K562 (cell line): ENCODE measurements around the gene MANF.

Source experiments
- EWSR1 ChIP-seq: fragments of 450-650 bp; IDR thresholded peaks from 2 replicates; pipeline ENCODE4 v1.6.1; 2018; ENCODE audit warnings: borderline replicate concordance, mild to moderate bottlenecking, low read depth, moderate library complexity; ENCODE audit not compliant: partially characterized antibody
- EZH2 ChIP-seq: IDR thresholded peaks from 2 replicates; pipeline ENCODE4 v1.6.1; 2012; ENCODE audit warnings: low read depth, mild to moderate bottlenecking, inconsistent platforms, low read length, borderline replicate concordance
- FOSL1 ChIP-seq: fragments of 200-800 bp; sonication (Bioruptor generic); conservative IDR thresholded peaks from 2 replicates; pipeline ENCODE4 v1.6.1; 2016; ENCODE audit warnings: missing genetic modification characterization, missing compliant biosample characterization
- MAFG ChIP-seq: fragments of 450-650 bp; conservative IDR thresholded peaks from 2 replicates; pipeline ENCODE4 v1.6.1; 2016; ENCODE audit warnings: missing genetic modification characterization, missing compliant biosample characterization
- NR1H2 ChIP-seq: sonication (generic); formaldehyde crosslinking; IDR thresholded peaks from 2 replicates; pipeline ENCODE4 v1.4.0; 2020; ENCODE audit warnings: mild to moderate bottlenecking, missing genetic modification reagents
- ZNF197 ChIP-seq: fragments of 200-800 bp; sonication (Bioruptor generic); IDR thresholded peaks from 2 replicates; pipeline ENCODE4 v1.6.1; 2016; ENCODE audit warnings: low read depth, missing genetic modification characterization, missing compliant biosample characterization
- TF ChIP-seq, protein P1 (sequence below): fragments of 450-650 bp; formaldehyde crosslinking; IDR thresholded peaks from 2 replicates; pipeline ENCODE4 v1.4.0; 2022; ENCODE audit warnings: missing genetic modification characterization

DNA sequence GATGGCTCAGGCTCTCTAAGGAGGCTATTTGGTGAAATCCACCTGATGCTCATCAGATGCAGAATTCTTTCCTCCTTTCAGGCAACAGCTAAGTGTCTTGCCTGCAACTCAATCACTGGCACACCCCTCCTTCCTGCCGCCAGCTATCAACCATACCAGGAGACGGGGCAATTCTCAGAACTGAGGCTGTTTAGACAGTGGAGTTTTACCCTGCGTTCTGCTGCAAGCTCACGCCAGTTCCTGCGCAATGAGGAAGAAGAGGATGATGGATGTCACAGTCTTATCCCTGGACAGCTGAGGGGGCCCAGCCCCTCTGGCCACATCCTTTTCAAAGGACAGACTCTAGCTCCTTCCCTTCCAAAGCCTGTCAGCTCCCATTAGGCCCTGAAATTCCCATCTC is 7.0 kb upstream of the MANF start:
- TF ChIP-seq NR1H2 (CRISPR knock-in tag) (no peak), EWSR1 (no peak), FOSL1 (tag) (no peak), EZH2 (no peak), MAFG (no peak), ZNF197 (CRISPR knock-in tag) (no peak)
- TF ChIP-seq, protein P1, sequence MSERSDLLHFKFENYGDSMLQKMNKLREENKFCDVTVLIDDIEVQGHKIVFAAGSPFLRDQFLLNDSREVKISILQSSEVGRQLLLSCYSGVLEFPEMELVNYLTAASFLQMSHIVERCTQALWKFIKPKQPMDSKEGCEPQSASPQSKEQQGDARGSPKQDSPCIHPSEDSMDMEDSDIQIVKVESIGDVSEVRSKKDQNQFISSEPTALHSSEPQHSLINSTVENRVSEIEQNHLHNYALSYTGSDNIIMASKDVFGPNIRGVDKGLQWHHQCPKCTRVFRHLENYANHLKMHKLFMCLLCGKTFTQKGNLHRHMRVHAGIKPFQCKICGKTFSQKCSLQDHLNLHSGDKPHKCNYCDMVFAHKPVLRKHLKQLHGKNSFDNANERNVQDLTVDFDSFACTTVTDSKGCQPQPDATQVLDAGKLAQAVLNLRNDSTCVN (CRISPR knock-in tag): no peak
